Prostate gland (tissue), 2 donors: ENCODE measurements around the gene GALNT13. TPM values are rescaled to one million over a fixed set of nuclear protein-coding genes. Genes with fewer than 3 reads are reported as not detected.
"Not testable (repeated sequence)": the region's sequence is repeated elsewhere in the genome, so short reads cannot be mapped to it uniquely, and the experiment has no call there.

Experiments used
- DNase-seq: peaks from one replicate; pipeline ENCODE4 v3.0.0-alpha.2; 2019; ENCODE audit warnings: low spot score
- H3K27ac ChIP-seq, 2 donors: fragments of 200-600 bp; sonication (generic); 2 replicates each; pipeline ENCODE4 v1.5.1; 2017 to 2019
- H3K27me3 ChIP-seq: fragments of 200-600 bp; sonication (generic); replicated peaks from 2 replicates; pipeline ENCODE4 v1.5.1; 2019; ENCODE audit not compliant: insufficient read depth
- H3K36me3 ChIP-seq, 2 donors: fragments of 200-600 bp; sonication (generic); 1 replicate in 1 of 2; 2 replicates in 1 of 2; pipeline versions ENCODE4 v1.5.1 to v1.8.1; 2017 to 2019
- H3K4me1 ChIP-seq: fragments of 200-600 bp; sonication (generic); replicated peaks from 2 replicates; pipeline ENCODE4 v1.5.1; 2019
- H3K4me3 ChIP-seq, 2 donors: fragments of 200-600 bp; sonication (generic); 2 replicates each; pipeline ENCODE4 v1.5.1; 2017 to 2019
- H3K9me3 ChIP-seq: fragments of 200-600 bp; sonication (generic); 2 replicates; pipeline ENCODE4 v1.5.1; 2017
- POLR2A ChIP-seq: fragments of 450-650 bp; IDR thresholded peaks from one replicate; pipeline ENCODE4 v1.6.1; 2016; ENCODE audit warnings: antibody characterized with exemption, mild to moderate bottlenecking
- POLR2AphosphoS5 ChIP-seq: sonication (generic); formaldehyde crosslinking; IDR thresholded peaks from one replicate; pipeline ENCODE4 v1.6.1; 2017; ENCODE audit warnings: antibody characterized with exemption
- WGBS: methylation state at CpG from one replicate; pipeline ENCODE4 v1.1.5; 2018; 5-methylcytosine and 5-hydroxymethylcytosine counted together
- intact Hi-C: fragments of 100-400 bp; cut with DNase I; formaldehyde crosslinking; loops from one replicate; pipeline ENCODE4 v1.14.2; 2022
- total RNA-seq, 2 donors: library from RNA; depleted of rRNA; stranded (reverse); fragments of >200 nt; gene quantifications; one replicate each; pipeline ENCODE4 v1.1.0, GENCODE V29; 2016
- TF ChIP-seq, protein P1 (sequence below), 4 experiments: fragments of 200-600 bp in 2 of 4; fragments of 450-650 bp in 2 of 4; sonication (generic) in 2 of 4; IDR thresholded peaks; 1 replicate in 3 of 4; 2 replicates in 1 of 4; pipeline ENCODE4 v1.5.1; 2016 to 2019; ENCODE audit warnings: antibody characterized with exemption in 4 of 4, mild to moderate bottlenecking in 2 of 4, moderate library complexity in 2 of 4

Gene GALNT13
- total RNA-seq, 2 donors from 2014 or later, result 0.87 to 1.1 TPM

DNA sequence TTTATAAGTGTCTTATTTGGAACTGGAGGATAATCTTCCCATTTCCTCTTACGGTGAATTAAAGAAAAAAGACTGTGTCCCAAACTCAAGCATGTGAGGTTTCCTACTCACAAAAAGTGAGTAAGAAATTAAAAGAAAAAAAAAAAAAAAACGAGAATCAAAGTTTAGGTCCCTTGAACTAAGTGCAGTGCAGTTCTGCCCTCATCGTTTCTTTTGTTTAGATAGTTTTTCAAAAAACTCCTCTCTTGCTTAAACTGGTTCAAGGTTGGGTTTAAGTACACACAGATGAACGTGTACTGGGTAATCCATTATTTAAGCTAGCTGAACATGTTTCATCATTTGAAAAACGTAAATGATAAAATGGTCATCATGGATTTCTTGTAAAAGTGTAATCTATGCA is 590.9 kb downstream of the GALNT13 start:
- Histone ChIP-seq H3K4me1 (no peaks in the 10 kb centered on the region), H3K4me3 (no peak overlapping the region), H3K27ac (no peak overlapping the region), H3K9me3 (no peaks in the 10 kb centered on the region), H3K27me3 (no peaks in the 10 kb centered on the region), H3K36me3 (no peaks in the 10 kb centered on the region)
- intact Hi-C loops, result no loop called here
- TF ChIP-seq, protein P1, sequence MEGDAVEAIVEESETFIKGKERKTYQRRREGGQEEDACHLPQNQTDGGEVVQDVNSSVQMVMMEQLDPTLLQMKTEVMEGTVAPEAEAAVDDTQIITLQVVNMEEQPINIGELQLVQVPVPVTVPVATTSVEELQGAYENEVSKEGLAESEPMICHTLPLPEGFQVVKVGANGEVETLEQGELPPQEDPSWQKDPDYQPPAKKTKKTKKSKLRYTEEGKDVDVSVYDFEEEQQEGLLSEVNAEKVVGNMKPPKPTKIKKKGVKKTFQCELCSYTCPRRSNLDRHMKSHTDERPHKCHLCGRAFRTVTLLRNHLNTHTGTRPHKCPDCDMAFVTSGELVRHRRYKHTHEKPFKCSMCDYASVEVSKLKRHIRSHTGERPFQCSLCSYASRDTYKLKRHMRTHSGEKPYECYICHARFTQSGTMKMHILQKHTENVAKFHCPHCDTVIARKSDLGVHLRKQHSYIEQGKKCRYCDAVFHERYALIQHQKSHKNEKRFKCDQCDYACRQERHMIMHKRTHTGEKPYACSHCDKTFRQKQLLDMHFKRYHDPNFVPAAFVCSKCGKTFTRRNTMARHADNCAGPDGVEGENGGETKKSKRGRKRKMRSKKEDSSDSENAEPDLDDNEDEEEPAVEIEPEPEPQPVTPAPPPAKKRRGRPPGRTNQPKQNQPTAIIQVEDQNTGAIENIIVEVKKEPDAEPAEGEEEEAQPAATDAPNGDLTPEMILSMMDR (IDR thresholded peaks at IDR 0.05), result no peak
- 68% methylated on average over 5 of the region's 5 CpGs for WGBS
- no peak for DNase-seq

DNA sequence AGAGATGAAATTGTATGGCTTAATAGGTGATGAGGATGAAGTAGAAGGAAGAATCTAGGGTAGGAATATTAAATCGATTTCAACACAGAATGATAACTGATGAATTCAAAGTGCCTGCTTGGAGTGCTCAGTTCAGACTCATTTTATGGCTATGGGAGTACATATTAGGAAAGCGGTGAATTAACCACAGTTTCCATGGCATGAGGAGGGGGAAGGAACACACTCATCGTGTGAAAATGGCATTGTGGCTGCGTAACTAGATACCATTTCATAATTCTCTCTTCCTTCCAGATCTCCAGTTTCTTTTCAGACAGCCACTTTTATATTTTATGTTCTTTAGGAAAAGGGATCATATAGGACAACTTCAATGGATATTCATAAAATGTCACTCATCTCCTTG is 594.5 kb downstream of the GALNT13 start:
- Histone ChIP-seq H3K27me3 (no peaks in the 10 kb centered on the region), H3K4me1 (no peaks in the 10 kb centered on the region), H3K27ac (no peak overlapping the region), H3K9me3 (no peaks in the 10 kb centered on the region), H3K4me3 (no peak overlapping the region), H3K36me3 (no peaks in the 10 kb centered on the region)
- DNase-seq, result no peak
- TF ChIP-seq, protein P1 (IDR thresholded peaks at IDR 0.05), result no peak
- no peak for TF ChIP-seq POLR2A
- no peak for TF ChIP-seq POLR2AphosphoS5
- intact Hi-C loops, result no loop called here
- 91% methylated on average over 4 of the region's 4 CpGs for WGBS

DNA sequence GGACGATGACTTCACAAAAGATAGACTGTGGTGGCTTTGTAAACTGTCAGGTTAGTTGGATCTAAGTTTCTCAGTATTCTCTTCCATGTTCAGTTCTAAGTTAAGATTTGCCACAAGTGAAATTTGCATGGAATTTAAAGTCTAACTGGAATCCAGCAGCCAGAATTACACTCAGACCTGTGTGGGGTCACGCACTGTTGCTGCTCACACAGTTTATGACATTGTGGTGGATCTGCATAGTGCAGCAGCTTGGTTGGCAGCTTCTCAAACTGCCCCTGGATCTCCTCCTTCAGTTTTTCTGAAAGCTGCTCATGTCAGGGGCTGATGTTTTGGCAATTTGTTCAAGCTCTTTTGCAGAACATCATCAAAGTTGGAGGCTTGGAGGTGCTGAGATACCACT is 598.7 kb downstream of the GALNT13 start:
- H3K27me3 ChIP-seq, result no peaks in the 10 kb centered on the region
- H3K4me1 ChIP-seq, result no peaks in the 10 kb centered on the region
- no peak for DNase-seq
- 79% methylated on average over 2 of the region's 2 CpGs for WGBS
- H3K27ac ChIP-seq, result no peak overlapping the region
- no peaks in the 10 kb centered on the region for H3K9me3 ChIP-seq
- intact Hi-C loops, result no loop called here
- TF ChIP-seq, protein P1 (IDR thresholded peaks at IDR 0.05), result no peak
- no peak for TF ChIP-seq POLR2A
- TF ChIP-seq POLR2AphosphoS5, result no peak
- H3K36me3 ChIP-seq, result no peaks in the 10 kb centered on the region
- no peak overlapping the region for H3K4me3 ChIP-seq

DNA sequence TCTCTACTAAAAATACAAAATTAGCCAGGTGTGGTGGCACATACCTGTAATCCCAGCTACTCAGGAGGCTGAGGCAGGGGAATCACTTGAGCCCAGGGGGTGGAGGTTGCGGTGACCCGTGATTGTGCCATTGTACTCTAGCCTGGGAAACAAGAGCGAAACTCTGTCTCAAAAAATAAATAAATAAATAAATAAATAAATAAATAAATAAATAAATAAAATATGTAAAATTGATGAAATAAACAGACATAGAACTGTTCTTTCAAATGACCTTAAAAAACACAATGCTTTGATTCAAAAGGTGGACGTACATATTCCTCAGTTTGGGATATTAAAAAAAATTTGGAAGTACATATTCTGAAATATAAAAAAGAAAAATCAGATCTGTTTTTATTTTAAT is 599.8 kb downstream of the GALNT13 start:
- H3K27ac ChIP-seq, H3K36me3 ChIP-seq, H3K4me1 ChIP-seq, H3K9me3 ChIP-seq, DNase-seq, H3K27me3 ChIP-seq, intact Hi-C loops, H3K4me3 ChIP-seq: not testable (repeated sequence)
- 93% methylated on average over 4 of the region's 4 CpGs for WGBS

DNA sequence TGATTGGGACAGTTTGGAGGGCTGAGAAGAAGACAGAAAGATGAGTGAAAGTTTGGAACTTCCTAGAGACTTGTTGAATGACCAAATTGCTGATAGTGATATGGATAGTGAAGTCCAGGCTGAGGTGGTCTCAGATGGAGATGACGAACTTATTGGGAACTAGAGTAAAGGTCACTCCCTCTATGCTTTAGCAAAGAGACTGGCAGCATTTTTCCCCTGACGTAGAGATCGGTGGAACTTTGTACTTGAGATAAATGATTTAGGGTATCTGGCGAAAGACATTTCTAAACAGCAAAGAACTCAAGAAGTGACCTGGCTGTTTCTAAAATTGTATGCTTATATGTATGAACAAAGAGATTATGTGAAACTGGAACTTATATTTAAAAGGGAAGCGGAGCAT is 605.6 kb downstream of the GALNT13 start:
- TF ChIP-seq POLR2A (no peak), POLR2AphosphoS5 (no peak)
- TF ChIP-seq, protein P1 (IDR thresholded peaks at IDR 0.05), result no peak
- Histone ChIP-seq H3K27me3 (no peaks in the 10 kb centered on the region), H3K27ac (no peak overlapping the region), H3K4me3 (no peak overlapping the region), H3K4me1 (no peaks in the 10 kb centered on the region), H3K36me3 (no peaks in the 10 kb centered on the region), H3K9me3 (no peaks in the 10 kb centered on the region)
- no peak for DNase-seq
- intact Hi-C loops, result no loop called here
- WGBS, result 95% methylated on average over 5 of the region's 5 CpGs

DNA sequence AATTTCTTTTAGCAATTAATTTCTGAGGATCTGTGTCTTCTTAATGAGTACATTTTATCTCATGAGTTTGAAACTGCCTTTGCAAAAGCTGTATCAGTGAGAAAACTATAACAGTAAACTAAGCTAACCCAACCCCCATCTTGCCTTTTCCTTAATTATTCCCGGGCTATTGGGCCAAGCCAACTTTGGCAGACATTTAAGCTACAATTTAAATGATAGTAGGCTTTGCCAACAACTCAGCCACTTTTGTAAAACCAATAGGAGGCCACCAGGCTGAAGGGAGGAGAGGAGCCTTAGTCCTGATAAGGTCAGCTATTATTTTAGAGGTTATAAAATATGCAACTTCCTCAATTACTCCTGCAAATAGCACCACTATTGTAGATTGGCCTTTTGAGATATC is 608.8 kb downstream of the GALNT13 start:
- Histone ChIP-seq H3K27ac (no peak overlapping the region), H3K36me3 (no peaks in the 10 kb centered on the region), H3K4me3 (no peak overlapping the region), H3K27me3 (no peaks in the 10 kb centered on the region), H3K4me1 (no peaks in the 10 kb centered on the region), H3K9me3 (no peaks in the 10 kb centered on the region)
- WGBS, result 55% methylated on average over 1 of the region's 1 CpG
- no peak for DNase-seq
- TF ChIP-seq POLR2A, result no peak
- TF ChIP-seq POLR2AphosphoS5, result no peak
- TF ChIP-seq, protein P1 (IDR thresholded peaks at IDR 0.05), result no peak
- intact Hi-C loops, result no loop called here
